ENCODE data around the gene HOXB2. TPM values are rescaled to one million over a fixed set of nuclear protein-coding genes. Genes with fewer than 3 reads are reported as not detected.

Gene HOXB2
- total and polyA plus RNA-seq, 2 experiments from 2014 or later, result not detected

- H3K79me2 ChIP-seq (replicated peaks; ENCODE audit: insufficient read depth), result no peaks in the 10 kb centered on the region
- H3K4me2 ChIP-seq, result no peak overlapping the region
- no peak for TF ChIP-seq REST (IDR thresholded peaks at IDR 0.05; ENCODE audit: unreplicated experiment)
- peak; percentile 67 for TF ChIP-seq EZH2 (IDR thresholded peaks at IDR 0.05; ENCODE audit: low read depth, unreplicated experiment)
- no peaks in the 10 kb centered on the region for H3K36me3 ChIP-seq (ENCODE audit: insufficient read depth)
- Mint-ChIP-seq H3K4me3 (no peak overlapping the region), H3K9me3 (no peaks in the 10 kb centered on the region; the same call in 1 of the 3 replicates), H3K36me3 (ENCODE audit: low read depth) (no peaks in the 10 kb centered on the region), H3K27ac (no peak overlapping the region), H3K27me3 (ENCODE audit: insufficient read depth, low read depth, poor library complexity) (peaks cover 99% of the 10 kb centered on the region), H3K4me1 (peaks cover 25% of the 10 kb centered on the region)
- peaks cover 56% of the 10 kb centered on the region for H3F3A ChIP-seq (replicated peaks; ENCODE audit: low read depth)
- DNase-seq (ENCODE audit: low spot score) (no peak), ATAC-seq (no peak)
- no peak overlapping the region for H3K4me3 ChIP-seq
- H3K27ac ChIP-seq (ENCODE audit: low read depth), result no peak overlapping the region
- H3K4me1 ChIP-seq (ENCODE audit: insufficient read depth), result peaks cover 47% of the 10 kb centered on the region
- H4K20me1 ChIP-seq (replicated peaks; ENCODE audit: insufficient read depth), result peaks cover 67% of the 10 kb centered on the region
- H3K9me2 ChIP-seq (ENCODE audit: insufficient read depth), result no peaks in the 10 kb centered on the region
- peaks cover 100% of the 10 kb centered on the region for H3K27me3 ChIP-seq (ENCODE audit: insufficient read depth)
- no peak overlapping the region for H2AFZ ChIP-seq
Measured at GRCh38 chr17:48558057-48558830, 13.3 kb upstream of the HOXB2 start.

GRCh38 chr17:48556576-48557401 lies 11.9 kb upstream of the HOXB2 start:
- peaks cover 52% of the 10 kb centered on the region for H3F3A ChIP-seq (replicated peaks; ENCODE audit: low read depth)
- Mint-ChIP-seq H3K4me3 (no peak overlapping the region; the same call in 2 of the 3 replicates), H3K36me3 (ENCODE audit: low read depth) (no peaks in the 10 kb centered on the region), H3K9me3 (no peaks in the 10 kb centered on the region; the same call in 1 of the 3 replicates), H3K4me1 (peaks cover 25% of the 10 kb centered on the region), H3K27me3 (ENCODE audit: insufficient read depth, low read depth, poor library complexity) (peaks cover 99% of the 10 kb centered on the region), H3K27ac (no peak overlapping the region)
- TF ChIP-seq EZH2 (IDR thresholded peaks at IDR 0.05; ENCODE audit: low read depth, unreplicated experiment) (peak; percentile 62), NANOG (IDR thresholded peaks at IDR 0.05; ENCODE audit: borderline replicate concordance) (no peak), ZNF331 (CRISPR knock-in tag; IDR thresholded peaks at IDR 0.05; ENCODE audit: low read depth) (no peak)
- no peak for DNase-seq (ENCODE audit: low spot score)
- H3K27ac ChIP-seq (ENCODE audit: low read depth), result no peak overlapping the region
- peaks cover 59% of the 10 kb centered on the region for H4K20me1 ChIP-seq (replicated peaks; ENCODE audit: insufficient read depth)
- no peaks in the 10 kb centered on the region for H3K79me2 ChIP-seq (replicated peaks; ENCODE audit: insufficient read depth)
- peaks cover 50% of the 10 kb centered on the region for H3K4me1 ChIP-seq (ENCODE audit: insufficient read depth)
- H3K4me3 ChIP-seq, result no peak overlapping the region
- no peak overlapping the region for H2AFZ ChIP-seq
- H3K27me3 ChIP-seq (ENCODE audit: insufficient read depth), result peaks cover 100% of the 10 kb centered on the region
- no peak for ATAC-seq
- no peak overlapping the region for H3K4me2 ChIP-seq
- no peaks in the 10 kb centered on the region for H3K36me3 ChIP-seq (ENCODE audit: insufficient read depth)
- no peaks in the 10 kb centered on the region for H3K9me2 ChIP-seq (ENCODE audit: insufficient read depth)

All from GM23338 (cell line).